ENCODE data around the gene LRRC37A3.
"Not testable (repeated sequence)": the region's sequence is repeated elsewhere in the genome, so short reads cannot be mapped to it uniquely, and the experiment has no call there.

The LRRC37A3 gene

GRCh38 chr17:64829824-64830630, 89.3 kb downstream of the LRRC37A3 start:
- not testable (repeated sequence) for DNase-seq

DNA sequence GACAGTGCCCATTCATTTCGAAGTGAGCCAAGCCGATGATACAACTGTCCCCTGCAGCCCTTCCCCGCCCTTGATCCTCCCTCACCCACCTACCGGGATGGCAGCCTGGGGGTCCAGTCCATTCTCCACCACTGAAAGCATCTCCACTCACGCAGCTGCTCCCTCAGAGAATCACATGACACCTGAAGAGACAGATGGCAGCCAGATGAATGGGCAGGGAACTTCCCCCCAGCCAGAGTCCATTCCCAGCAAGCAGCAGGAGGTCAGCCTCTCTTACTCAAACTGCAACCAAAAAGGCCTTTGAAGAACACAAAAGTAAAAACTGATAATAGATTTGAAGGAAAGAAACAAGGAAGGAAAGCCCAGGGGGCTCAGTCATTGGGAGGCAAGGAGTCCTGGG, 90.2 kb downstream of the LRRC37A3 start:
- DNase-seq, result not testable (repeated sequence)

DNA sequence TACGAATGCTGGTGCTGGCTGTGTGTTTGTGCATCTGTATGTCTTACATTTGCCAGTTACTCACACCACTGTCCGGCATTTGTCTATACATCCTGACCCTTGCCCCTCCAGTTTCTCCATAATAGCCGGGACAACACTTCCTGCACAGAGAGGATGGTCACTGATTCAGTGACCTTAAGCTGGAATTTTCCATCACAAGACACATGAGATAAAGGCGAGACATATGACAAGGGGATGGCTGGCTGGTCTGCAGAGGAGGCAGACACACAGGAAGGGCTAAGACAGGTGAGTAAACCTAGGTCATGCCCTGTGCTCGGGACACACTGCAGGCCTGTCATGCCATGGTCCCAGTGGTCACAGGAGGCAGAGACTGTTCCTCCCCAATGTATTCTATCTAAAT, 100.4 kb downstream of the LRRC37A3 start:
- not testable (repeated sequence) for DNase-seq

GRCh38 chr17:64815833-64816198, 103.5 kb downstream of the LRRC37A3 start:
- not testable (repeated sequence) for DNase-seq

- DNase-seq, result not testable (repeated sequence)
These were observed 104.1 kb downstream of the LRRC37A3 start for GRCh38 chr17:64814993-64815832.

DNA sequence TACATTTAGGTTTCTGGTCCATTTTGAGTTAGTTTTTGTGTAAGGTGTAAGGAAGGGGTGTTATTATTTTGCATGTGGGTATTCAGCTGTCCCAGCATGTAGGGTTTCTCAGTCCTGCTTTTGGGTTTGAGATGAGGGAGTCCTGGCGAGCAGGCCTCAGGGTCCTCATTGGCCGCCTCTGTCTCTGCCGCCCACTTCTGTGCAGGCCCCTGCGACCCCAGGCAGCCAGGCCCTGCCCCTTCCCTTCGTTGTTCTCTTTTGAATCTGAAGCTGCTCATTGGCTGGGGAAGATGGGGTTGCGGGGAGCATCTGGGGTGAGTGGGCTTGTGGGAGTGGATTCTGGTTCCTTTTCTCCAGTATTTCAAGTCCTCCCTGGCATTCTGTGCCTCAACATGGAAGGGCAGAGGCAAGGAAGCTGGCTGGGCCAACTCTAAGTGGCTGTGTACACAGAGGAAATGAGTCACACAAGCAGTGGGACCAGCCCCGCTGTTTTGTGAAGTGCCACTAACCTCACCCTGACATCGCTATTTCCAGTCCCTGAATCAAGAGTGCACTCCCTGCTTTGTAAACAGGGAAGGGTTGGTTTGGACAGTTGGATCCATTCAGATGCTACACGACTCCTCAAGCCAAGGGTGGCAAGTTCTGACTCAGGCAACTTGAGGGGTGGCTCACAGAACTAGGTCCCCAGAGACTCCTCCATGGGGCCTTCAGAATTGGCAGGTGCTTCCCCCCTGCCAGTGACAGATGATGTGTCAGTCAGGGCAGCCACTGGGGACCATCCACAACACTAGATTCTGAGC, 110.9 kb downstream of the LRRC37A3 start:
- DNase-seq, result peak; percentile 59

All from stimulated activated CD4-positive, alpha-beta T cell treated with anti-CD3 and anti-CD28 coated beads, Interleukin-4, amount 100 ng/mL, for 24 hours (primary cell).